NCI-H1105 treated with DMSO at 0.1 percent for 48 hours (cell line): ENCODE data around the gene ECSIT.

Source experiments
- DNase-seq: peaks from one replicate; lab custom pipeline; 2025; lab: John Stamatoyannopoulos, UW

ECSIT gene

GRCh38 chr19:11504502-11505031 is 24.4 kb downstream of the ECSIT start:
- no peak for DNase-seq

GRCh38 chr19:11499890-11500420 is 29.0 kb downstream of the ECSIT start:
- no peak for DNase-seq

GRCh38 chr19:11499220-11499726 is 29.7 kb downstream of the ECSIT start:
- DNase-seq: no peak

- no peak for DNase-seq
These were observed 32.4 kb downstream of the ECSIT start for GRCh38 chr19:11496391-11497163.

- DNase-seq: no peak
These were observed 33.0 kb downstream of the ECSIT start for GRCh38 chr19:11495885-11496284.

GRCh38 chr19:11495481-11495880 is 33.5 kb downstream of the ECSIT start:
- DNase-seq: no peak

- no peak for DNase-seq
These were observed 34.2 kb downstream of the ECSIT start for GRCh38 chr19:11494634-11495285.

GRCh38 chr19:11489378-11489777 is 39.6 kb downstream of the ECSIT start:
- no peak for DNase-seq

GRCh38 chr19:11486661-11487503 is 42.1 kb downstream of the ECSIT start:
- DNase-seq: no peak

GRCh38 chr19:11485245-11485837 is 43.6 kb downstream of the ECSIT start:
- no peak for DNase-seq

- no peak for DNase-seq
These were observed 45.4 kb downstream of the ECSIT start for GRCh38 chr19:11483366-11484111.

- DNase-seq: peak; percentile 82
These were observed 46.4 kb downstream of the ECSIT start for GRCh38 chr19:11482384-11483050.

- DNase-seq: peak; percentile 97
These were observed 47.2 kb downstream of the ECSIT start for GRCh38 chr19:11481534-11482383.

GRCh38 chr19:11480715-11481533 is 48.0 kb downstream of the ECSIT start, which contains the start of gene ELAVL3:
Gene ELAVL3 (minus strand): TSS chr19:11481046. CDS start chr19:11480608, 438 bp downstream.
- DNase-seq: peak; percentile 76

GRCh38 chr19:11479898-11480714 is 48.8 kb downstream of the ECSIT start:
- peak; percentile 20 for DNase-seq

GRCh38 chr19:11479090-11479897 is 49.6 kb downstream of the ECSIT start:
- DNase-seq: peak; percentile 20
